Chondrocyte (in vitro differentiated cells): ENCODE results near the gene PLAC9. TPM values are rescaled to one million over a fixed set of nuclear protein-coding genes. Genes with fewer than 3 reads are reported as not detected.
A peak's percentile ranks its signal among the peaks of the same experiment; 100 is the strongest.

Experiments
- DNase-seq: peaks from one replicate; pipeline ENCODE4 v3.0.0; 2021; ENCODE audit warnings: mixed read lengths, low spot score
- H3K27ac Mint-ChIP-seq: one replicate; pipeline ENCODE4 v1.8.0; 2021; ENCODE audit warnings: mild to moderate bottlenecking, moderate library complexity, mixed read lengths; ENCODE audit not compliant: unreplicated experiment
- H3K27me3 Mint-ChIP-seq: 2 replicates; pipeline ENCODE4 v1.8.0; 2021; ENCODE audit warnings: low read depth, mixed read lengths
- H3K36me3 Mint-ChIP-seq: 2 replicates; pipeline ENCODE4 v1.8.0; 2021; ENCODE audit warnings: low read depth, mixed read lengths
- H3K4me1 Mint-ChIP-seq: 2 replicates; pipeline ENCODE4 v1.8.0; 2021; ENCODE audit warnings: low read depth, mild to moderate bottlenecking, mixed read lengths
- H3K4me3 Mint-ChIP-seq: one replicate; pipeline ENCODE4 v1.8.0; 2021; ENCODE audit warnings: mild to moderate bottlenecking, moderate library complexity, mixed read lengths; ENCODE audit not compliant: unreplicated experiment
- H3K9me3 Mint-ChIP-seq: 2 replicates; pipeline ENCODE4 v1.8.0; 2021; ENCODE audit warnings: low read depth, mixed read lengths
- CTCF ChIP-seq: fragments of 200-600 bp; sonication (generic); IDR thresholded peaks from 2 replicates; pipeline ENCODE4 v1.5.0; 2021; ENCODE audit warnings: antibody characterized with exemption, mild to moderate bottlenecking, moderate library complexity
- total RNA-seq: library from RNA; stranded (reverse); gene quantifications from 3 replicates; pipeline ENCODE4 v1.2.1, GENCODE V29; 2021

The PLAC9 gene
- total RNA-seq, 1 donor from 2014 or later = 193 TPM

GRCh38 chr10:80136134-80136571 lies 3.6 kb downstream of the PLAC9 start:
- peak overlapping the region; percentile 94 for H3K27ac Mint-ChIP-seq
- TF ChIP-seq CTCF = no peak

GRCh38 chr10:80137031-80137862 lies 4.7 kb downstream of the PLAC9 start:
- no peaks in the 10 kb centered on the region for H3K9me3 Mint-ChIP-seq
- H3K4me3 Mint-ChIP-seq = no peak overlapping the region
- peak; percentile 70 for DNase-seq
- peak overlapping the region; percentile 94 for H3K27ac Mint-ChIP-seq
- no peaks in the 10 kb centered on the region for H3K27me3 Mint-ChIP-seq
- peaks cover 19% of the 10 kb centered on the region for H3K36me3 Mint-ChIP-seq
- no peak for TF ChIP-seq CTCF
- H3K4me1 Mint-ChIP-seq = peaks cover 63% of the 10 kb centered on the region

More at GRCh38 chr10:80136134-80136571, 3.6 kb downstream of the PLAC9 start:
- H3K4me1 Mint-ChIP-seq = peaks cover 73% of the 10 kb centered on the region
- no peaks in the 10 kb centered on the region for H3K27me3 Mint-ChIP-seq
- H3K9me3 Mint-ChIP-seq = no peaks in the 10 kb centered on the region
- peak; percentile 97 for DNase-seq
- peak overlapping the region; percentile 59 for H3K4me3 Mint-ChIP-seq
- peaks cover 16% of the 10 kb centered on the region for H3K36me3 Mint-ChIP-seq

GRCh38 chr10:80137920-80138319 lies 5.4 kb downstream of the PLAC9 start:
- Mint-ChIP-seq H3K36me3 (peaks cover 19% of the 10 kb centered on the region), H3K27me3 (no peaks in the 10 kb centered on the region), H3K4me3 (no peak overlapping the region), H3K9me3 (no peaks in the 10 kb centered on the region), H3K4me1 (peaks cover 60% of the 10 kb centered on the region), H3K27ac (peak overlapping the region; percentile 81)
- no peak for TF ChIP-seq CTCF
- DNase-seq = peak; percentile 18

GRCh38 chr10:80139265-80139664 lies 6.7 kb downstream of the PLAC9 start:
- no peaks in the 10 kb centered on the region for H3K9me3 Mint-ChIP-seq
- peak; percentile 20 for DNase-seq
- H3K4me1 Mint-ChIP-seq = peaks cover 52% of the 10 kb centered on the region
- no peaks in the 10 kb centered on the region for H3K27me3 Mint-ChIP-seq
- H3K4me3 Mint-ChIP-seq = no peak overlapping the region
- TF ChIP-seq CTCF = no peak
- H3K27ac Mint-ChIP-seq = no peak overlapping the region
- peaks cover 22% of the 10 kb centered on the region for H3K36me3 Mint-ChIP-seq

- no peak for TF ChIP-seq CTCF
- H3K4me1 Mint-ChIP-seq = peaks cover 53% of the 10 kb centered on the region
- H3K27me3 Mint-ChIP-seq = no peaks in the 10 kb centered on the region
- no peak overlapping the region for H3K4me3 Mint-ChIP-seq
- no peaks in the 10 kb centered on the region for H3K9me3 Mint-ChIP-seq
- DNase-seq = peak; percentile 33
- no peak overlapping the region for H3K27ac Mint-ChIP-seq
- H3K36me3 Mint-ChIP-seq = peaks cover 22% of the 10 kb centered on the region
Measured at GRCh38 chr10:80140251-80140650, 7.7 kb downstream of the PLAC9 start.
